ENCODE measurements around the gene FOXN3. TPM values are rescaled to one million over a fixed set of nuclear protein-coding genes. Genes with fewer than 3 reads are reported as not detected.

The FOXN3 gene
- total and polyA plus RNA-seq, 2 donors (not counting 3 experiments of a cell fraction or from before 2014, with no cell fraction given), result 16.9 to 41.8 TPM

DNA sequence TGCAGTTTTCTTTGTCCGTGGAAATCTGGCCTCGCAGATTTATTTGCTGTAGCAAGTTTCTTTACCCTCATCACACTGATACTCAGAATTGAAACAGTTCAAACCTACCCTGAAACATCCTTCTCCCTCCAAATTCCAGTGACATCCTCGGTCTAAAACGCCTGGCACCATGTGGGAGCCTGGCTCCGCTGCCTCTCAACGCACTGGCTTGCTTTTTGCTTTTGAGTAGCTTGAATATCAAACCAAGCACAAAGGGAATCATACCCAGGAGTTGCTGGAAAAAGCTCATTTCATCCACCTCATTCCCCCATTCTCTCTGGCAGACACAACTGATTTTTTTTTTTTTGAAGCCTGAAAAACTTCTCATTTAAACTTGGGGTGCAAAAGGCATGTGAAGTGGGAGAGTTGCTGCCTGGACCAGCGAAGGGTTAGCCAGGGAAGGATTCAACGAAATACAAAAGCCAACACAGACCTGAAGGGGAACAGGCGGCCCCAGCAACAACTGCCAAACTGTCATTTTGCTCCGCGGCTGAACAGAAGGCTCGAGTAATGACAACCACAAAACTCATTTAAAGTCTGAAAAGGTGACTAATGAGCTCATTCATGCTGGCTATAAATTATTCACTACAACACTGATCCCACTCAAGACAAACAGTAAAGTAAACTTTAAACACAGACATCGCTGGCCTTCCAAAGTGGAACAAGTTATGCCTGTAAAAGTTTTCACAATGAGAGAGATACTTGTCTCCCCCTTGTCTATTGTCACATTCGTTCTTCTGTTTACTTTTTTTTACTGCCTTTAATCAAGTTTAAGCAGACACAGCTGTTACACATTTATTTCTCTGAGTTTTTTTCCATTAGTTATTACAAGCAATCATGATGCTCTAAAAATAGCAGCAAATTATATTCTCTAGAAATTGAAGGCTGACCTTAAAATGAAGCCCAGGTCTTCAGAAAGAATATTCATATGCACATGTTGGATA is 12.5 kb upstream of the FOXN3 start:
- ChIA-PET CTCF (interaction anchor here (1.0 kb wide), 1 partner anchor 22 kb away, joined by 3 read pairs; no protein-coding TSS in a partner anchor), POLR2A (interaction anchor here (0.6 to 0.7 kb wide), 2 partner anchors 14 to 175 kb away, joined by 3 read pairs; no protein-coding TSS in a partner anchor)
- Histone ChIP-seq H3K4me1 (ENCODE audit: control insufficient read depth, extremely low read depth, insufficient read depth, low read length) (peaks cover 24% of the 10 kb centered on the region), H3K27ac (ENCODE audit: insufficient read depth, low read depth, low read length) (peak overlapping the region; percentile 0), H3K4me3 (replicated peaks in 1 of 3; ENCODE audit: insufficient read depth in 1 of 3, low read depth in 1 of 3, low read length in 3 of 3) (no peak overlapping the region), H3K4me2 (ENCODE audit: insufficient read depth, low read length) (peak overlapping the region; percentile 74), H3K9me1 (replicated peaks; ENCODE audit: control insufficient read depth, extremely low read depth, insufficient read depth, low read length) (no peaks in the 10 kb centered on the region), H4K20me1 (replicated peaks; ENCODE audit: control insufficient read depth, extremely low read depth, insufficient read depth, low read length) (no peaks in the 10 kb centered on the region), H3K27me3 (ENCODE audit: control insufficient read depth in 2 of 2, insufficient read depth in 2 of 2, low read length in 2 of 2) (no peaks in the 10 kb centered on the region), H3K9me3 (replicated peaks; ENCODE audit: control insufficient read depth, insufficient read depth, low read length) (no peaks in the 10 kb centered on the region), H3K79me2 (ENCODE audit: control insufficient read depth, insufficient read depth, low read length) (no peaks in the 10 kb centered on the region), H2AFZ (ENCODE audit: low read depth, low read length) (no peak overlapping the region), H3K9ac (replicated peaks; ENCODE audit: extremely low read depth, insufficient read depth, low read length) (peak overlapping the region; percentile 39), H3K36me3 (ENCODE audit: control insufficient read depth in 2 of 2, extremely low read depth in 1 of 2, insufficient read depth in 2 of 2, low read length in 2 of 2) (no peaks in the 10 kb centered on the region)
- BruUV-seq (replicated peaks), result no TSS peak
- DNase-seq (ENCODE audit: low read depth, low spot score) (peak; percentile 46), FAIRE-seq (no peak)
- intact Hi-C loops (cut with micrococcal nuclease), result loop anchor here (5.0 kb wide), 1 partner anchor 78 kb away; no protein-coding TSS in a partner anchor
- TF ChIP-seq POLR2A (IDR thresholded peaks at IDR 0.05; ENCODE audit: low read depth, low read length) (no peak), EZH2 (IDR thresholded peaks at IDR 0.05; ENCODE audit: borderline replicate concordance, low read depth, low read length, severe bottlenecking) (no peak), FOS (IDR thresholded peaks at IDR 0.05; ENCODE audit: borderline replicate concordance, insufficient read depth, low read length) (no peak), POLR2AphosphoS5 (IDR thresholded peaks at IDR 0.05; ENCODE audit: insufficient read depth, low read depth, low read length) (no peak)
- TF ChIP-seq, protein P1, sequence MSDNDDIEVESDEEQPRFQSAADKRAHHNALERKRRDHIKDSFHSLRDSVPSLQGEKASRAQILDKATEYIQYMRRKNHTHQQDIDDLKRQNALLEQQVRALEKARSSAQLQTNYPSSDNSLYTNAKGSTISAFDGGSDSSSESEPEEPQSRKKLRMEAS (IDR thresholded peaks at IDR 0.05; ENCODE audit: insufficient read depth, insufficient read length), result no peak
- dilution Hi-C loops (cut with MboI; ENCODE audit: extremely low pct_ligation_motif_present, low sequenced_read_pairs), result no loop called here
